Measurements from ENCODE around the gene CFAP69.
"Not testable (repeated sequence)": the region's sequence is repeated elsewhere in the genome, so short reads cannot be mapped to it uniquely, and the experiment has no call there.

The CFAP69 gene

DNA sequence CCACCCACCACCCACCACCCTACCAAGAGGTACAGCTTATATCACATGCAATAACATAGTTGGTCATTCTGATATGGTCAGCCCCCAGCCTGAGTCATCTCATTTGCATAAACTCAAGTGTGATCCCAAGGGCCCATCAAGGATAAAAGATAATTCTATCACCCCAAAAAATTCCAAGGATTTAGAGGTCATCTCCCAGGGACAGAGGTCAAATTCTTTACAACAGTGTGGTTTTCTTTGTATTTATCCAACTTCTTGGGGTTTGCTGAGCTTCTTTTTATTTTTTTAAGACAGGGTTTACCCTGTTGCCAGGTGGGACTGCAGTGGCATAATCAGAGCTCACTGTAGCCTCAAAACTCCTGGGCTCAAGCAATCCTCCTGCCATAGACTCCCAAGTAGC lies 92.1 kb downstream of the CFAP69 start:
- DNase-seq (ENCODE audit: low spot score), result no peak

GRCh38 chr7:90345016-90345415 lies 100.0 kb downstream of the CFAP69 start:
- no peak for DNase-seq (ENCODE audit: low spot score)

- DNase-seq (ENCODE audit: low spot score), result peak; percentile 8
Observed at GRCh38 chr7:90345595-90346335, 100.8 kb downstream of the CFAP69 start.

GRCh38 chr7:90346336-90347125 lies 101.6 kb downstream of the CFAP69 start, which contains the start of gene GTPBP10:
Gene GTPBP10, plus strand, starts transcription at chr7:90346716. Its CDS starts 26 bp downstream, at chr7:90346742.
- DNase-seq (ENCODE audit: low spot score), result peak; percentile 95

DNA sequence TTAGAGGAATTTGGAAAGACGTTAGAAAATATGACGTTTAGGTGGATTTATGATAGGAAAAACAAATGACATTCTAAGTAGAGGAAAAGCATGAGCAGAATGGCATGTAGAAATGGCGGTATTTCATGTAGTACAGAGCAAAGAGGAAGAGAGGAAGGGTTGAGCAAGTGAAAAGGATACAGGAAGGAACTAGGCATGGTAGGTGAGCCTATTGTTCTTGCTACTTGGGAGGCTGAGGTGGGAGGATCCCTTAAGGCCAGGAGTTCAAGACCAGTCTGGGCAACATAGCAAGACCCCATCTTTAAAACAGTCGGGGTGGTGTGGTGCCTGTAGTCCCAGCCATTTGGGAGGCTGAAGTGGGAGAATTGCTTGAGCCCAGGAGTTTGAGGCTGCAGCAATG lies 102.8 kb downstream of the CFAP69 start:
- no peak for DNase-seq (ENCODE audit: low spot score)

- no peak for DNase-seq (ENCODE audit: low spot score)
Observed at GRCh38 chr7:90349305-90349704, 104.3 kb downstream of the CFAP69 start.

- DNase-seq (ENCODE audit: low spot score), result not testable (repeated sequence)
Observed at GRCh38 chr7:90350032-90350431, 105.1 kb downstream of the CFAP69 start.

GRCh38 chr7:90351987-90352386 lies 107.0 kb downstream of the CFAP69 start:
- no peak for DNase-seq (ENCODE audit: low spot score)

Measured in CD4-positive, alpha-beta T cell treated with Interleukin-15 for 4 hours (primary cell).